ENCODE data around the gene HDHD5. TPM values are rescaled to one million over a fixed set of nuclear protein-coding genes. Genes with fewer than 3 reads are reported as not detected.

The HDHD5 gene
- total and polyA plus RNA-seq, 2 of the 13 experiments (the other 11 are each of a cell fraction or from before 2014, with no cell fraction given), result not detected

DNA sequence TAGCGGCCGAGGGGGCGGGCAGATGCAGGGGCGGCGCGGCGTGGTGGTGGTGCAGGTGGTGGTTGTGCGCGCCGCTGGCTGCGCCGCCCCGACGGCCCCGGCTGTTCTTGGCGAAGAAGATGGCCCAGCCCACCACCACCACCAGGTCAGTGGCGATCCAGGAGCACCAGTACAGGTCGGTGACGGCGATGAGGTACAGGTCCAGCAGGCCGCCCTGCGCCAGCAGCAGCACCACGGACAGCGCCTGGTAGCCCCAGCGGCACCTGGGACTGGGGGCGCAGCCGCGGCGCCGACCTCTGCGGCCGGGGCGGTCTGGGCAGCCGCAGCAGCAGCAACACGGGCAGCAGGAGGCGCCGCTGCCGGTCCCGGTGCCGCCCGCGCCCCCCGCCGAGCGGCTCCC is 38.8 kb downstream of the HDHD5 start (continued):
- TF ChIP-seq, protein P1, sequence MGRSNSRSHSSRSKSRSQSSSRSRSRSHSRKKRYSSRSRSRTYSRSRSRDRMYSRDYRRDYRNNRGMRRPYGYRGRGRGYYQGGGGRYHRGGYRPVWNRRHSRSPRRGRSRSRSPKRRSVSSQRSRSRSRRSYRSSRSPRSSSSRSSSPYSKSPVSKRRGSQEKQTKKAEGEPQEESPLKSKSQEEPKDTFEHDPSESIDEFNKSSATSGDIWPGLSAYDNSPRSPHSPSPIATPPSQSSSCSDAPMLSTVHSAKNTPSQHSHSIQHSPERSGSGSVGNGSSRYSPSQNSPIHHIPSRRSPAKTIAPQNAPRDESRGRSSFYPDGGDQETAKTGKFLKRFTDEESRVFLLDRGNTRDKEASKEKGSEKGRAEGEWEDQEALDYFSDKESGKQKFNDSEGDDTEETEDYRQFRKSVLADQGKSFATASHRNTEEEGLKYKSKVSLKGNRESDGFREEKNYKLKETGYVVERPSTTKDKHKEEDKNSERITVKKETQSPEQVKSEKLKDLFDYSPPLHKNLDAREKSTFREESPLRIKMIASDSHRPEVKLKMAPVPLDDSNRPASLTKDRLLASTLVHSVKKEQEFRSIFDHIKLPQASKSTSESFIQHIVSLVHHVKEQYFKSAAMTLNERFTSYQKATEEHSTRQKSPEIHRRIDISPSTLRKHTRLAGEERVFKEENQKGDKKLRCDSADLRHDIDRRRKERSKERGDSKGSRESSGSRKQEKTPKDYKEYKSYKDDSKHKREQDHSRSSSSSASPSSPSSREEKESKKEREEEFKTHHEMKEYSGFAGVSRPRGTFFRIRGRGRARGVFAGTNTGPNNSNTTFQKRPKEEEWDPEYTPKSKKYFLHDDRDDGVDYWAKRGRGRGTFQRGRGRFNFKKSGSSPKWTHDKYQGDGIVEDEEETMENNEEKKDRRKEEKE (IDR thresholded peaks at IDR 0.05), result no peak
- TF ChIP-seq ZNF263 (CRISPR knock-in tag; IDR thresholded peaks at IDR 0.05) (0 out of 2 replicates have a peak, but pooled peaks have one; percentile 33), ZNF605 (CRISPR knock-in tag; IDR thresholded peaks at IDR 0.05) (no peak), MIER2 (CRISPR knock-in tag; IDR thresholded peaks at IDR 0.05) (peak; percentile 92), ZFP1 (CRISPR knock-in tag; IDR thresholded peaks at IDR 0.05) (no peak), HES4 (CRISPR knock-in tag; IDR thresholded peaks at IDR 0.05; ENCODE audit: borderline replicate concordance) (peak; percentile 75), KLF11 (CRISPR knock-in tag; IDR thresholded peaks at IDR 0.05) (no peak), ATF3 (CRISPR knock-in tag; IDR thresholded peaks at IDR 0.05) (peak; percentile 52; the same call in 1 of the 2 replicates), ERF (CRISPR knock-in tag; IDR thresholded peaks at IDR 0.05) (no peak), EP300 (IDR thresholded peaks at IDR 0.05; ENCODE audit: low read depth in 2 of 2, low read length in 2 of 2) (no peak), EP300 (CRISPR knock-in tag; IDR thresholded peaks at IDR 0.05; ENCODE audit: borderline replicate concordance) (no peak), NR2C2 (CRISPR knock-in tag; IDR thresholded peaks at IDR 0.05; ENCODE audit: borderline replicate concordance) (no peak), TP53 (CRISPR knock-in tag; conservative IDR thresholded peaks at IDR 0.05) (no peak), SP1 (IDR thresholded peaks at IDR 0.05) (no peak), SP1 (CRISPR knock-in tag; IDR thresholded peaks at IDR 0.05) (no peak), WIZ (CRISPR knock-in tag; IDR thresholded peaks at IDR 0.05) (peak; percentile 69; the same call in 1 of the 2 replicates), ZFP36L2 (CRISPR knock-in tag; IDR thresholded peaks at IDR 0.05) (no peak), CHCHD3 (CRISPR knock-in tag; IDR thresholded peaks at IDR 0.05) (no peak), ZBTB10 (CRISPR knock-in tag; IDR thresholded peaks at IDR 0.05; ENCODE audit: borderline replicate concordance) (no peak), KMT2B (CRISPR knock-in tag; IDR thresholded peaks at IDR 0.05) (no peak), ZNF530 (CRISPR knock-in tag; IDR thresholded peaks at IDR 0.05; ENCODE audit: low read depth) (0 out of 2 replicates have a peak, but pooled peaks have one; percentile 47), ZNF761 (CRISPR knock-in tag; conservative IDR thresholded peaks at IDR 0.05) (no peak), ZNF574 (CRISPR knock-in tag; IDR thresholded peaks at IDR 0.05) (peak; percentile 40; the same call in 1 of the 2 replicates)
- TF ChIP-seq, protein P2, sequence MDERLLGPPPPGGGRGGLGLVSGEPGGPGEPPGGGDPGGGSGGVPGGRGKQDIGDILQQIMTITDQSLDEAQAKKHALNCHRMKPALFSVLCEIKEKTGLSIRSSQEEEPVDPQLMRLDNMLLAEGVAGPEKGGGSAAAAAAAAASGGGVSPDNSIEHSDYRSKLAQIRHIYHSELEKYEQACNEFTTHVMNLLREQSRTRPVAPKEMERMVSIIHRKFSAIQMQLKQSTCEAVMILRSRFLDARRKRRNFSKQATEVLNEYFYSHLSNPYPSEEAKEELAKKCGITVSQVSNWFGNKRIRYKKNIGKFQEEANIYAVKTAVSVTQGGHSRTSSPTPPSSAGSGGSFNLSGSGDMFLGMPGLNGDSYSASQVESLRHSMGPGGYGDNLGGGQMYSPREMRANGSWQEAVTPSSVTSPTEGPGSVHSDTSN (CRISPR knock-in tag; IDR thresholded peaks at IDR 0.05), result no peak

All from HepG2 (cell line).